ENCODE measurements around the gene GATA6. TPM values are rescaled to one million over a fixed set of nuclear protein-coding genes. Genes with fewer than 3 reads are reported as not detected.
A peak's percentile ranks its signal among the peaks of the same experiment; 100 is the strongest.

The GATA6 gene
- polyA plus RNA-seq, 1 of the 3 experiments (the other 2 are of a cell fraction): not detected

DNA sequence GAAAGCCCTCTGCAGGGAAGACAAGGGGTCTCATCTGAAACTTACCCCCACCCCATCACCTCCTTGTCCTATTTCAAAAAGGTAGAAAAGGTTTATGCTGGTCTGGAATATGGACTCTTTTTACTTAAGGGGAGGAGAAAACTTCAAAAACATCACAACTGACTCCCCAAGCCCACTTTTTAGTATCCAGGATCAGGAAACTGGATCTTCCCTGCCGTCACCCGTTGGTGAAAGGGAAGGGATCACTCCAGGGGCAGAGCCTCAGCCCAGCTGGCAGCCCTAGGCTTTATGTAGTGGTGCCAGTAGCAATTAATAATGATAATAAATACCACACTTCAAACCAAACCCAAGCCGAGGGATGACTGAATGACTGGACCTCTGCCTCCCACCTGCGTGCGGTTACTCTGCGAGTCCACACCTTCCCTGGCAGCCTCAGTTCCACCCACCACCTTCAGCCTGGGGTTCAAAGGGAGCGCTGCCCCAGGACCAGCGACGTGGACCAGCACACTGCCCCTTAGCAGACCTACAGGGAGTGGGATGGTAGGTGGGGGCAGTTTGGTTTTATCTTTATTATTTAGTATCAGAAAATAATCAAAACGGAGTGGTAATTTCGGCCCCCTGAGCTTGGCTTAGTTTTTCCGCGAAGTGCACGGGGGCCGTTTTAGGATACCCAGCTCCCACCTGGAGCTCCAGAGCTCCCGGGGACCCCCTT is 4.9 kb upstream of the GATA6 start (continued):
- no peak for TF ChIP-seq YY1 (IDR thresholded peaks at IDR 0.05; ENCODE audit: low read depth)
- TF ChIP-seq NRF1 (IDR thresholded peaks at IDR 0.05; ENCODE audit: low read depth, low read length): no peak
- TF ChIP-seq, protein P1, sequence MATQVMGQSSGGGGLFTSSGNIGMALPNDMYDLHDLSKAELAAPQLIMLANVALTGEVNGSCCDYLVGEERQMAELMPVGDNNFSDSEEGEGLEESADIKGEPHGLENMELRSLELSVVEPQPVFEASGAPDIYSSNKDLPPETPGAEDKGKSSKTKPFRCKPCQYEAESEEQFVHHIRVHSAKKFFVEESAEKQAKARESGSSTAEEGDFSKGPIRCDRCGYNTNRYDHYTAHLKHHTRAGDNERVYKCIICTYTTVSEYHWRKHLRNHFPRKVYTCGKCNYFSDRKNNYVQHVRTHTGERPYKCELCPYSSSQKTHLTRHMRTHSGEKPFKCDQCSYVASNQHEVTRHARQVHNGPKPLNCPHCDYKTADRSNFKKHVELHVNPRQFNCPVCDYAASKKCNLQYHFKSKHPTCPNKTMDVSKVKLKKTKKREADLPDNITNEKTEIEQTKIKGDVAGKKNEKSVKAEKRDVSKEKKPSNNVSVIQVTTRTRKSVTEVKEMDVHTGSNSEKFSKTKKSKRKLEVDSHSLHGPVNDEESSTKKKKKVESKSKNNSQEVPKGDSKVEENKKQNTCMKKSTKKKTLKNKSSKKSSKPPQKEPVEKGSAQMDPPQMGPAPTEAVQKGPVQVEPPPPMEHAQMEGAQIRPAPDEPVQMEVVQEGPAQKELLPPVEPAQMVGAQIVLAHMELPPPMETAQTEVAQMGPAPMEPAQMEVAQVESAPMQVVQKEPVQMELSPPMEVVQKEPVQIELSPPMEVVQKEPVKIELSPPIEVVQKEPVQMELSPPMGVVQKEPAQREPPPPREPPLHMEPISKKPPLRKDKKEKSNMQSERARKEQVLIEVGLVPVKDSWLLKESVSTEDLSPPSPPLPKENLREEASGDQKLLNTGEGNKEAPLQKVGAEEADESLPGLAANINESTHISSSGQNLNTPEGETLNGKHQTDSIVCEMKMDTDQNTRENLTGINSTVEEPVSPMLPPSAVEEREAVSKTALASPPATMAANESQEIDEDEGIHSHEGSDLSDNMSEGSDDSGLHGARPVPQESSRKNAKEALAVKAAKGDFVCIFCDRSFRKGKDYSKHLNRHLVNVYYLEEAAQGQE (IDR thresholded peaks at IDR 0.05; ENCODE audit: low read depth, low read length): no peak

DNA sequence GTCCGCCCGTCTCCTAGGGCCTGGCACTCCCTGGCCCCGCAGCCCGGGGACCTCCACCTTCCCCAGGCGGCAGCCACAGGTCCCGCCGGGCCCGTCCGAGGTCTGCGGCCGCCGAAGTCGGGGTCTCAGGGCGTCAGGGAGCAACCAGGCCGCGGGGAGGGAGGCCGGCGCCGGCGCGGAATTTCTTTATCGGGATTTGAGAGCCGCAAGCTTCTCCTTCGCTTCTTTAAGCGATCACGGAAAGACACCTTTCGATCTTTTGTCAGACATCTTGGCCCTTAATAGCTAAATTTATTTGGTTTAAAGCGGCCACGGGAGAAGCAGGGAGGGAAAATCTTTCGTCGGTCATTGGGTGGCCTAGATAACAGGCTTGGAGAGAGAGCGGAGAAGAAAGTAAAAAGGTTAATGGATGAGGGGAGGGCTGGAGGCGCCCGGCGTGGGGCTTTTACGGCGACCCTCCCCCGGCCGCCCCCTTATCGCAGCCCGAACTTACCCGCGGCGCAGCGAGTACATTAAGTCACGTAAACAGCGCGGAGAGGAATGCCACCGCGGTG is 4.3 kb upstream of the GATA6 start:
- Histone ChIP-seq H3K27ac (ENCODE audit: low read depth in 2 of 2, low read length in 1 of 2) (no peak overlapping the region), H3K9me2 (no peaks in the 10 kb centered on the region), H3K36me3 (replicated peaks in 1 of 2; ENCODE audit: control insufficient read depth in 1 of 2, insufficient read depth in 2 of 2, low read length in 1 of 2) (no peaks in the 10 kb centered on the region), H4K20me1 (ENCODE audit: insufficient read depth) (peaks cover 11% of the 10 kb centered on the region; the same call in 1 of the 2 replicates), H3K9me3 (no peaks in the 10 kb centered on the region), H3F3A (replicated peaks; ENCODE audit: insufficient read depth) (no peaks in the 10 kb centered on the region), H3K27me3 (ENCODE audit: insufficient read depth) (peaks cover 94% of the 10 kb centered on the region), H3K79me2 (ENCODE audit: insufficient read depth) (no peaks in the 10 kb centered on the region), H3K4me3 (ENCODE audit: low read depth in 2 of 2, low read length in 1 of 2) (no peak overlapping the region), H3K9ac (no peak overlapping the region), H3K4me1 (ENCODE audit: control insufficient read depth in 1 of 2, insufficient read depth in 2 of 2, low read depth in 1 of 2, low read length in 1 of 2) (peaks cover 0 to 1% of the 10 kb centered on the region in 2 experiments; a peak in 1 of 4 replicates), H3K4me2 (no peak overlapping the region), H2AFZ (ENCODE audit: low read depth) (no peak overlapping the region)
- peak; percentile 33 for DNase-seq
- CTCF ChIA-PET: no interaction called here
- TF ChIP-seq EZH2phosphoT487 (IDR thresholded peaks at IDR 0.05; ENCODE audit: borderline replicate concordance, low read depth) (peak; percentile 93; the same call in 1 of the 2 replicates), NRF1 (IDR thresholded peaks at IDR 0.05; ENCODE audit: low read depth, low read length) (no peak), EP300 (IDR thresholded peaks at IDR 0.05; ENCODE audit: borderline replicate concordance in 1 of 2, low read depth in 1 of 2, low read length in 1 of 2) (no peak)
- 23% methylated on average over 42 of the region's 50 CpGs for WGBS (ENCODE audit: low lambda C conversion rate)
- POLR2A ChIA-PET: no interaction called here

DNA sequence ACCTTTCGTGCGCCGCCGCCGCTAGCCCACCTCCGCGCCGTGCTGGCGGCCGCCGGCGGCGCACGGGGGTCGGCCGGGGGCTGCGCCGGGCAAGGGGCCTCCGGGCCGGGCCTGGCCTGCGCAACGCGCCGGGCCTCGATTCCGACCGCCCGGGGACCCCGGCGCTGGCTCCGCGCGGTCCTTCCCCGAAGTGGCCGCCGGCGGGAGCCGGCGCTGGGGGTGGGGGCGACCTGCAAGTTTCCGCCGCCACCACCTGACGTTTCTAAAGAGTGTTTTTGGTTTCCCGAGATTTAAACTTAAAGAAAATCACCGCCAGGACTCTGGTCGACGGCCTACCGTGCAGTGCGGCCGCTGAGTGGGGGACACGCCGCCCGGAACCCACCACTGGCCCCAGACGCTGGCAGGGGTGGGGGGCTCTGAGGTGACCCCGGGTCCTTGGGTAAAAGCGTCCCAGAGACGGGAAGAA is 3.8 kb upstream of the GATA6 start:
- Histone ChIP-seq H3K79me2 (ENCODE audit: insufficient read depth) (no peaks in the 10 kb centered on the region), H3K4me3 (ENCODE audit: low read depth in 2 of 2, low read length in 1 of 2) (no peak overlapping the region), H3K36me3 (replicated peaks in 1 of 2; ENCODE audit: control insufficient read depth in 1 of 2, insufficient read depth in 2 of 2, low read length in 1 of 2) (no peaks in the 10 kb centered on the region), H3K27ac (ENCODE audit: low read depth in 2 of 2, low read length in 1 of 2) (no peak overlapping the region), H3K9ac (no peak overlapping the region), H3K9me3 (no peaks in the 10 kb centered on the region), H3K4me1 (ENCODE audit: control insufficient read depth in 1 of 2, insufficient read depth in 2 of 2, low read depth in 1 of 2, low read length in 1 of 2) (peaks cover 0 to 2% of the 10 kb centered on the region in 2 experiments; a peak in 1 of 4 replicates), H3K27me3 (ENCODE audit: insufficient read depth) (peaks cover 98% of the 10 kb centered on the region), H3K9me2 (no peaks in the 10 kb centered on the region), H3K4me2 (no peak overlapping the region), H2AFZ (ENCODE audit: low read depth) (no peak overlapping the region), H4K20me1 (ENCODE audit: insufficient read depth) (peaks cover 11% of the 10 kb centered on the region; the same call in 1 of the 2 replicates), H3F3A (replicated peaks; ENCODE audit: insufficient read depth) (no peaks in the 10 kb centered on the region)
- TF ChIP-seq NRF1 (IDR thresholded peaks at IDR 0.05; ENCODE audit: low read depth, low read length): no peak
- no peak for TF ChIP-seq FOXM1 (IDR thresholded peaks at IDR 0.05; ENCODE audit: low read depth)
- WGBS (ENCODE audit: low lambda C conversion rate): 30% methylated on average over 17 of the region's 57 CpGs
- CTCF ChIA-PET: no interaction called here
- DNase-seq: no peak
- POLR2A ChIA-PET: no interaction called here

Data from SK-N-SH (cell line).